Loucy (cell line): ENCODE results near the gene A2M.

Source experiments
- EZH2phosphoT487 ChIP-seq: fragments of 200-600 bp; IDR thresholded peaks from 2 replicates; pipeline ENCODE4 v1.6.1; 2018; ENCODE audit warnings: antibody characterized with exemption, mild to moderate bottlenecking, moderate library complexity, borderline replicate concordance
- TF ChIP-seq, protein P1 (sequence below): fragments of 200-600 bp; sonication (generic); conservative IDR thresholded peaks from 2 replicates; pipeline ENCODE4 v1.5.1; 2014; ENCODE audit warnings: mild to moderate bottlenecking, antibody characterized with exemption, low read length

DNA sequence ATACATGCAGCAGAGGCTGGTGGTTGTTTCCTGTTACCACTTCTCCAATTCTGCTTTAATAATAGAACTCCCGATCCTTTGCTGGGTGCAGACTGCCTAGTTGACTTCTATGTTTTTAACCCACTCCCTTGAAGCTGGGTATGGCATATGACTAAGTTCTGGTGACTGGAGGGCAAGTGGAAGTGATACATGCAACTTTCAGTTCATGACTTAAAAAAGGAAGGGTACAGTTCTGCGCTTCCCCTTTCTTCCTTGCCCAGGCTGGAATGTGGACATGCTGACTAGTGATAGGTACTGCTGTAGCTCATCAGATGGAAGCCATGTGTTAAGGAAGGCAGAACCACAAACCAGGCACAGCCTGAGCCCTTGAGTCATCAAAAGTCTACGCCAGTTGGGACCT lies 2.4 kb upstream of the A2M start:
- TF ChIP-seq, protein P1, sequence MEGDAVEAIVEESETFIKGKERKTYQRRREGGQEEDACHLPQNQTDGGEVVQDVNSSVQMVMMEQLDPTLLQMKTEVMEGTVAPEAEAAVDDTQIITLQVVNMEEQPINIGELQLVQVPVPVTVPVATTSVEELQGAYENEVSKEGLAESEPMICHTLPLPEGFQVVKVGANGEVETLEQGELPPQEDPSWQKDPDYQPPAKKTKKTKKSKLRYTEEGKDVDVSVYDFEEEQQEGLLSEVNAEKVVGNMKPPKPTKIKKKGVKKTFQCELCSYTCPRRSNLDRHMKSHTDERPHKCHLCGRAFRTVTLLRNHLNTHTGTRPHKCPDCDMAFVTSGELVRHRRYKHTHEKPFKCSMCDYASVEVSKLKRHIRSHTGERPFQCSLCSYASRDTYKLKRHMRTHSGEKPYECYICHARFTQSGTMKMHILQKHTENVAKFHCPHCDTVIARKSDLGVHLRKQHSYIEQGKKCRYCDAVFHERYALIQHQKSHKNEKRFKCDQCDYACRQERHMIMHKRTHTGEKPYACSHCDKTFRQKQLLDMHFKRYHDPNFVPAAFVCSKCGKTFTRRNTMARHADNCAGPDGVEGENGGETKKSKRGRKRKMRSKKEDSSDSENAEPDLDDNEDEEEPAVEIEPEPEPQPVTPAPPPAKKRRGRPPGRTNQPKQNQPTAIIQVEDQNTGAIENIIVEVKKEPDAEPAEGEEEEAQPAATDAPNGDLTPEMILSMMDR, result no peak
- no peak for TF ChIP-seq EZH2phosphoT487
